HCT116 (cell line): Measurements from ENCODE around the gene HOPX. TPM values are rescaled to one million over a fixed set of nuclear protein-coding genes. Genes with fewer than 3 reads are reported as not detected.

Experiments
- ATAC-seq: fragments of 200-7000 bp; cut with Tn5 transposase; 2 replicates; pipeline ENCODE4 v1.9.1; 2020; ENCODE audit warnings: mild to moderate bottlenecking, moderate library complexity
- BruUV-seq: library from RNA; stranded (reverse); fragments of 400-500 nt; replicated peaks from 2 replicates; lab custom pipeline; 2021; lab: Mats Ljungman, UMichigan
- CTCF ChIA-PET: fragments of 300-600 bp; sonication (Branson Sonifier 250); formaldehyde crosslinking; loops from one replicate; lab custom pipeline; 2021; ENCODE audit warnings: antibody characterized with exemption; lab: Charles Lee
- POLR2A ChIA-PET: fragments of 300-600, 350-600 bp; sonication (Branson Sonifier 250); formaldehyde crosslinking; loops from one replicate; lab custom pipeline; 2021; ENCODE audit warnings: antibody characterized with exemption; lab: Charles Lee
- RAD21 ChIA-PET, 2 experiments: fragments of 300-600 bp; sonication (Branson Sonifier 250); formaldehyde crosslinking; loops; one replicate each; lab custom pipeline; 2023; ENCODE audit warnings: low total read pairs in 2 of 2; ENCODE audit not compliant: uncharacterized antibody in 2 of 2, unreplicated experiment in 2 of 2, low non-redundant PET in 1 of 2; lab: Charles Lee
- DNase-seq: peaks from one replicate; pipeline ENCODE4 v3.0.0-alpha.2; 2010; ENCODE audit warnings: low read depth, low spot score
- H2AFZ ChIP-seq: fragments of 200-600 bp; shearing (Covaris generic), sonication (generic); 2 replicates; pipeline ENCODE4 v1.6.1; 2017; ENCODE audit warnings: low read depth, mixed run types, mixed read lengths, antibody characterized with exemption, low read length; ENCODE audit not compliant: poor library complexity, severe bottlenecking
- H3K27ac ChIP-seq: 2 replicates; pipeline ENCODE4 v1.5.1; 2012; ENCODE audit warnings: low read depth, low read length
- H3K27me3 ChIP-seq: fragments of 200-600 bp; sonication (generic); 2 replicates; pipeline ENCODE4 v1.6.1; 2016; ENCODE audit warnings: mixed run types, low read length, mixed read lengths; ENCODE audit not compliant: insufficient read depth
- H3K36me3 ChIP-seq, 2 experiments: fragments of 200-500 bp in 1 of 2; fragments of 200-600 bp in 1 of 2; sonication (Bioruptor generic) in 1 of 2; sonication (generic) in 1 of 2; 2 replicates each; pipeline versions ENCODE4 v1.5.1 to v1.6.1; 2014 to 2016; ENCODE audit warnings: low read length in 2 of 2, inconsistent platforms in 1 of 2, mixed read lengths in 1 of 2, mixed run types in 1 of 2; ENCODE audit not compliant: insufficient read depth in 2 of 2, control insufficient read depth in 1 of 2
- H3K4me1 ChIP-seq, 2 experiments: fragments of 200-600 bp in 1 of 2; sonication (generic) in 1 of 2; 2 replicates each; pipeline versions ENCODE4 v1.5.1 to v1.6.1; 2012 to 2017; ENCODE audit warnings: low read length in 2 of 2, inconsistent platforms in 1 of 2, mild to moderate bottlenecking in 1 of 2, mixed read lengths in 1 of 2, mixed run types in 1 of 2, moderate library complexity in 1 of 2; ENCODE audit not compliant: insufficient read depth in 2 of 2, control insufficient read depth in 1 of 2
- H3K4me2 ChIP-seq: fragments of 200-600 bp; sonication (generic); 2 replicates; pipeline ENCODE4 v1.6.1; 2017; ENCODE audit warnings: mixed run types, low read length, mixed read lengths
- H3K4me3 ChIP-seq, 2 experiments: fragments of 200-600 bp in 1 of 2; sonication (generic) in 1 of 2; replicated peaks in 1 of 2; 2 replicates each; pipeline ENCODE4 v1.5.1; 2011 to 2016; ENCODE audit warnings: low read length in 2 of 2, control low read depth in 1 of 2, low read depth in 1 of 2, mild to moderate bottlenecking in 1 of 2, mixed read lengths in 1 of 2, mixed run types in 1 of 2
- H3K79me2 ChIP-seq: fragments of 200-600 bp; sonication (generic); 2 replicates; pipeline ENCODE4 v1.6.1; 2017; ENCODE audit warnings: mild to moderate bottlenecking, mixed run types, low read length, moderate library complexity, mixed read lengths; ENCODE audit not compliant: insufficient read depth
- H3K9ac ChIP-seq: fragments of 200-600 bp; sonication (generic); 2 replicates; pipeline ENCODE4 v1.6.1; 2016; ENCODE audit warnings: low read length, mixed read lengths
- H3K9me2 ChIP-seq: fragments of 200-600 bp; sonication (generic), shearing (Covaris generic); 2 replicates; pipeline ENCODE4 v1.6.1; 2017; ENCODE audit warnings: mixed run types, mild to moderate bottlenecking, moderate library complexity; ENCODE audit not compliant: insufficient read depth
- H3K9me3 ChIP-seq, 2 experiments: fragments of 200-500 bp in 1 of 2; fragments of 200-600 bp in 1 of 2; sonication (Bioruptor generic) in 1 of 2; sonication (generic) in 1 of 2; 2 replicates each; pipeline ENCODE4 v1.6.1; 2014 to 2017; ENCODE audit warnings: low read length in 2 of 2, mixed read lengths in 2 of 2, inconsistent platforms in 1 of 2, low read depth in 1 of 2, mild to moderate bottlenecking in 1 of 2, mixed run types in 1 of 2, moderate library complexity in 1 of 2; ENCODE audit not compliant: control insufficient read depth in 1 of 2, insufficient read depth in 1 of 2
- H4K20me1 ChIP-seq: fragments of 200-600 bp; sonication (generic), shearing (Covaris generic); 2 replicates; pipeline ENCODE4 v1.6.1; 2017; ENCODE audit warnings: mixed run types, mild to moderate bottlenecking, moderate library complexity; ENCODE audit not compliant: insufficient read depth
- CBX3 ChIP-seq: IDR thresholded peaks from 2 replicates; pipeline ENCODE4 v1.6.1; 2012; ENCODE audit warnings: low read depth
- EZH2 ChIP-seq: fragments of 200-600 bp; sonication (generic); IDR thresholded peaks from 2 replicates; pipeline ENCODE4 v1.6.1; 2017; ENCODE audit warnings: antibody characterized with exemption, mixed run types
- EZH2phosphoT487 ChIP-seq: fragments of 200-600 bp; IDR thresholded peaks from 2 replicates; pipeline ENCODE4 v1.6.1; 2018; ENCODE audit warnings: antibody characterized with exemption, borderline replicate concordance
- FOSL1 ChIP-seq: IDR thresholded peaks from 2 replicates; pipeline ENCODE4 v1.6.1; 2012; ENCODE audit warnings: low read depth
- JUND ChIP-seq: IDR thresholded peaks from 2 replicates; pipeline ENCODE4 v1.6.1; 2012
- POLR2A ChIP-seq: IDR thresholded peaks from 2 replicates; pipeline ENCODE4 v1.7.0; 2011; ENCODE audit warnings: borderline replicate concordance; ENCODE audit not compliant: insufficient read depth, insufficient read length; ENCODE audit errors: extremely low read depth
- POLR2AphosphoS5 ChIP-seq: IDR thresholded peaks from 2 replicates; pipeline ENCODE4 v1.6.1; 2011; ENCODE audit warnings: mild to moderate bottlenecking, low read depth, low read length, moderate library complexity
- SP1 ChIP-seq: IDR thresholded peaks from 2 replicates; pipeline ENCODE4 v1.6.1; 2012; ENCODE audit warnings: low read depth
- SRF ChIP-seq: IDR thresholded peaks from 2 replicates; pipeline ENCODE4 v1.6.1; 2012; ENCODE audit warnings: low read depth
- ZFX ChIP-seq: fragments of 450-650 bp; IDR thresholded peaks from 2 replicates; pipeline ENCODE4 v1.6.1; 2017
- intact Hi-C: fragments of 100-400 bp; cut with micrococcal nuclease; formaldehyde crosslinking; loops from 2 replicates; pipeline ENCODE4 v1.10.0; 2022
- total RNA-seq: library from RNA; stranded (reverse); gene quantifications from one replicate; pipeline ENCODE4 v1.2.1, GENCODE V29; 2021; ENCODE audit not compliant: unreplicated experiment
- TF ChIP-seq, protein P1 (sequence below): IDR thresholded peaks from 2 replicates; pipeline ENCODE4 v1.6.1; 2011; ENCODE audit warnings: mild to moderate bottlenecking, low read length, moderate library complexity; ENCODE audit not compliant: insufficient replicate concordance; ENCODE audit errors: extremely low read depth
- TF ChIP-seq, protein P2 (sequence below): IDR thresholded peaks from 2 replicates; pipeline ENCODE4 v1.6.1; 2012
- TF ChIP-seq, protein P3 (sequence below): IDR thresholded peaks from 2 replicates; pipeline ENCODE4 v1.6.1; 2012
- TF ChIP-seq, protein P4 (sequence below): IDR thresholded peaks from 2 replicates; pipeline ENCODE4 v1.6.1; 2012; ENCODE audit warnings: low read depth

HOPX gene
- total RNA-seq, 1 experiment from 2014 or later: 0.42 TPM

DNA sequence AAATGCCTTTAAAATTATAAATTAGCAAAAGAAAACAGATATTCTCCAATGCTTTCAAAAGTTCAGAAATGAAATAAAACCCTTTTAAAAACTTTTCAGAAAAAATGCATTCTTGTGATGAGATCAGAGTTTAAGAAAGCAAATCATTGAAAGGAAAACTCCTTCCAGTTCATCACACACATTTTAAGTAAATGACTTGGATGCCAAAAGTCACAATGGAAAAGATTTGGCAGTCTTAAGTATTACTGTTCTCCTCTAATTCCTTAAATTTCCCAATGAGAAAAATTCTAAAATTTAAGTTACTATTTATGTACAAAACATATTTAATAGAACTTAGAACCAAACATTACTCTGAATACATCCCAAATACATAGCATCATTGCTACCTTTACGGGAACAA lies 21.1 kb downstream of the HOPX start:
- POLR2A ChIA-PET: no interaction called here
- Histone ChIP-seq H4K20me1 (no peaks in the 10 kb centered on the region), H3K36me3 (no peaks in the 10 kb centered on the region), H3K4me1 (peaks cover 0 to 7% of the 10 kb centered on the region in 2 experiments; a peak in 1 of 4 replicates), H3K4me2 (no peak overlapping the region), H3K9ac (no peak overlapping the region), H3K9me3 (no peaks in the 10 kb centered on the region), H3K27me3 (no peaks in the 10 kb centered on the region), H3K27ac (no peak overlapping the region)
- intact Hi-C loops: no loop called here
- DNase-seq: no peak
- ATAC-seq: no peak
- TF ChIP-seq JUND (no peak), CBX3 (no peak), SRF (no peak), EZH2 (no peak), EZH2phosphoT487 (no peak)
- TF ChIP-seq, protein P1, sequence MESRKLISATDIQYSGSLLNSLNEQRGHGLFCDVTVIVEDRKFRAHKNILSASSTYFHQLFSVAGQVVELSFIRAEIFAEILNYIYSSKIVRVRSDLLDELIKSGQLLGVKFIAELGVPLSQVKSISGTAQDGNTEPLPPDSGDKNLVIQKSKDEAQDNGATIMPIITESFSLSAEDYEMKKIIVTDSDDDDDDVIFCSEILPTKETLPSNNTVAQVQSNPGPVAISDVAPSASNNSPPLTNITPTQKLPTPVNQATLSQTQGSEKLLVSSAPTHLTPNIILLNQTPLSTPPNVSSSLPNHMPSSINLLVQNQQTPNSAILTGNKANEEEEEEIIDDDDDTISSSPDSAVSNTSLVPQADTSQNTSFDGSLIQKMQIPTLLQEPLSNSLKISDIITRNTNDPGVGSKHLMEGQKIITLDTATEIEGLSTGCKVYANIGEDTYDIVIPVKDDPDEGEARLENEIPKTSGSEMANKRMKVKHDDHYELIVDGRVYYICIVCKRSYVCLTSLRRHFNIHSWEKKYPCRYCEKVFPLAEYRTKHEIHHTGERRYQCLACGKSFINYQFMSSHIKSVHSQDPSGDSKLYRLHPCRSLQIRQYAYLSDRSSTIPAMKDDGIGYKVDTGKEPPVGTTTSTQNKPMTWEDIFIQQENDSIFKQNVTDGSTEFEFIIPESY: no peak
- TF ChIP-seq, protein P2, sequence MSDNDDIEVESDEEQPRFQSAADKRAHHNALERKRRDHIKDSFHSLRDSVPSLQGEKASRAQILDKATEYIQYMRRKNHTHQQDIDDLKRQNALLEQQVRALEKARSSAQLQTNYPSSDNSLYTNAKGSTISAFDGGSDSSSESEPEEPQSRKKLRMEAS: no peak
- TF ChIP-seq, protein P3, sequence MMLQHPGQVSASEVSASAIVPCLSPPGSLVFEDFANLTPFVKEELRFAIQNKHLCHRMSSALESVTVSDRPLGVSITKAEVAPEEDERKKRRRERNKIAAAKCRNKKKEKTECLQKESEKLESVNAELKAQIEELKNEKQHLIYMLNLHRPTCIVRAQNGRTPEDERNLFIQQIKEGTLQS: no peak
- TF ChIP-seq, all 23 proteins: peak for 0
- H3K79me2 ChIP-seq: no peaks in the 10 kb centered on the region
- no peak overlapping the region for H2AFZ ChIP-seq
- no peaks in the 10 kb centered on the region for H3K9me2 ChIP-seq
- ChIA-PET CTCF (no interaction called here), RAD21 (no interaction called here)
- no TSS peak for BruUV-seq
- no peak overlapping the region for H3K4me3 ChIP-seq

DNA sequence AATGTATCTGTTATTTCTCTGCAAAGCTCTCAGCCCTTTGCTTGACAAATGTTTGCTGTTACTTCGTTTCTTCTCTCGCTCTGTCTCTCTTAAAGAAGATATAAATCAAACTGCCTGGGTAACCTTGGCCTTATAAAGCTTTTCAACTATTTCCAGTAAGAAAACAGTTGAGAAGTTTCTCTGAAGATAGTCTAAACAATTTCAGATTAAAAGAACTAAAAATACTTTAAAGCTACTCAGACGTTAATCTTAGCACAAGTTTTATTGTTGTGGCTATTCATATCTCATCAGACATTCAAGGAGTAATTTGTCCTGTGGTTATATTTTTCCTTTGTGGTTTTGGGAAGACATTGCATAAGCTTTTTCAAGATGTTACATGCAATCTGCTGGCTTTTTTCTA lies 22.6 kb downstream of the HOPX start:
- DNase-seq (no peak), ATAC-seq (no peak)
- intact Hi-C loops: no loop called here
- POLR2A ChIA-PET: no interaction called here
- no TSS peak for BruUV-seq
- no peaks in the 10 kb centered on the region for H3K9me2 ChIP-seq
- H3K79me2 ChIP-seq: no peaks in the 10 kb centered on the region
- no peak overlapping the region for H3K4me3 ChIP-seq
- CTCF ChIA-PET: no interaction called here
- peaks cover 0 to 14% of the 10 kb centered on the region in 2 experiments; a peak in 1 of 4 replicates for H3K4me1 ChIP-seq
- H3K9me3 ChIP-seq: no peaks in the 10 kb centered on the region
- H3K27me3 ChIP-seq: no peaks in the 10 kb centered on the region
- no peaks in the 10 kb centered on the region for H3K36me3 ChIP-seq
- H4K20me1 ChIP-seq: no peaks in the 10 kb centered on the region
- no peak overlapping the region for H2AFZ ChIP-seq
- no peak overlapping the region for H3K9ac ChIP-seq
- H3K27ac ChIP-seq: no peak overlapping the region
- no peak overlapping the region for H3K4me2 ChIP-seq
- RAD21 ChIA-PET: no interaction called here
- no peak for TF ChIP-seq POLR2A
- TF ChIP-seq, protein P1: no peak
- TF ChIP-seq ZFX: no peak
- TF ChIP-seq POLR2AphosphoS5: no peak
- TF ChIP-seq, protein P4, sequence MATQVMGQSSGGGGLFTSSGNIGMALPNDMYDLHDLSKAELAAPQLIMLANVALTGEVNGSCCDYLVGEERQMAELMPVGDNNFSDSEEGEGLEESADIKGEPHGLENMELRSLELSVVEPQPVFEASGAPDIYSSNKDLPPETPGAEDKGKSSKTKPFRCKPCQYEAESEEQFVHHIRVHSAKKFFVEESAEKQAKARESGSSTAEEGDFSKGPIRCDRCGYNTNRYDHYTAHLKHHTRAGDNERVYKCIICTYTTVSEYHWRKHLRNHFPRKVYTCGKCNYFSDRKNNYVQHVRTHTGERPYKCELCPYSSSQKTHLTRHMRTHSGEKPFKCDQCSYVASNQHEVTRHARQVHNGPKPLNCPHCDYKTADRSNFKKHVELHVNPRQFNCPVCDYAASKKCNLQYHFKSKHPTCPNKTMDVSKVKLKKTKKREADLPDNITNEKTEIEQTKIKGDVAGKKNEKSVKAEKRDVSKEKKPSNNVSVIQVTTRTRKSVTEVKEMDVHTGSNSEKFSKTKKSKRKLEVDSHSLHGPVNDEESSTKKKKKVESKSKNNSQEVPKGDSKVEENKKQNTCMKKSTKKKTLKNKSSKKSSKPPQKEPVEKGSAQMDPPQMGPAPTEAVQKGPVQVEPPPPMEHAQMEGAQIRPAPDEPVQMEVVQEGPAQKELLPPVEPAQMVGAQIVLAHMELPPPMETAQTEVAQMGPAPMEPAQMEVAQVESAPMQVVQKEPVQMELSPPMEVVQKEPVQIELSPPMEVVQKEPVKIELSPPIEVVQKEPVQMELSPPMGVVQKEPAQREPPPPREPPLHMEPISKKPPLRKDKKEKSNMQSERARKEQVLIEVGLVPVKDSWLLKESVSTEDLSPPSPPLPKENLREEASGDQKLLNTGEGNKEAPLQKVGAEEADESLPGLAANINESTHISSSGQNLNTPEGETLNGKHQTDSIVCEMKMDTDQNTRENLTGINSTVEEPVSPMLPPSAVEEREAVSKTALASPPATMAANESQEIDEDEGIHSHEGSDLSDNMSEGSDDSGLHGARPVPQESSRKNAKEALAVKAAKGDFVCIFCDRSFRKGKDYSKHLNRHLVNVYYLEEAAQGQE: no peak
- no peak for TF ChIP-seq FOSL1
- TF ChIP-seq SP1: no peak
